Raji (cell line): ENCODE measurements around the gene BLOC1S5.

Experiments used
- POLR2A ChIP-seq: IDR thresholded peaks from 2 replicates; pipeline ENCODE4 v1.6.1; 2011; ENCODE audit warnings: low read depth, low read length, control low read depth; ENCODE audit not compliant: insufficient read depth

BLOC1S5 gene

GRCh38 chr6:7997286-7997685, 66.9 kb downstream of the BLOC1S5 start:
- TF ChIP-seq POLR2A, result no peak

DNA sequence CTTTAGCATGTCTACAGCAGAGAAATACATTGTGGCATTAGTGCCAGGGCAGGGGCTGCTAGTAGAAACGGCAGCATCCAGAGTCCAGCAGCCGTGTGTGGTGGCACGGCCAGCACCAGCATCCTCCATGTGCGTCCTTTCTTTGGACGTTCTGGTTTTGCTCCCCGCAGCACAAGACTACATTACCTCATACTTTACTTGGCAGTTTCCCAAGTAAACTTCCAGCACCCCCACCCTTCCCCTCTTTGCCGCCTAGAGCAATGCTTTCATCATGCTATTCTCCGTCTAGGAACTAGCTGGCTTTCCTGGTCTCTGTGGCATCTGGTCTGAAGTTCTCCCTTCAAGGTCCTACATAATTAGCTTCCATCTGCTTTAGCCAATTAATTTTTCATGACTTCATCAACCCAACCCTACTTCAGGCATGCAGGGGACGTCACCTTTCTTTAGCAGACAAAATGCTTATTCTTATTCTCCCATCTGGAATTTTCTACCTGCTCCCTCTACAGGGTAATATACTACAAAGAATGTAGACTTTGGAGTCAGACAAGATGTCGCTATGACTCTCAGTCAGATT, 67.6 kb downstream of the BLOC1S5 start:
- TF ChIP-seq POLR2A, result no peak

DNA sequence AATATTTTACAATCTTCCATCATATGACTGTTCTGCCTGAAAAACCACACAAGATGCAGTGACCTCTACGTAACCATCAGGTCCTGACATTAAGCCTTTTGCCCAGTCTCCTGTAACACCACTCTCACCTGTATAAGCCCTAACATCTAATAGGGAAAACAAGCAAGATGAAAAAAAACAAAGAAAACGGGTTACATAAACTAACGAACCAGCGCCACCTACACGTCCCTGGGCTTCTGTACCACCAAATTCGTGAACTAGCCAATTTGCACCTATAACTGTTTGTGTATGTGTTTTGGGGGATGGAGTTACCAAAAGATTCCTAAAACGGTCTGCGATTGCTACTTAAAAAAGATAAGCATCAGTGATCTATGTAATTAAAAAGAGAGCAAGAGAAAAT, 70.2 kb downstream of the BLOC1S5 start:
- no peak for TF ChIP-seq POLR2A

- TF ChIP-seq POLR2A, result no peak
Observed at GRCh38 chr6:7993399-7993798, 70.8 kb downstream of the BLOC1S5 start.

DNA sequence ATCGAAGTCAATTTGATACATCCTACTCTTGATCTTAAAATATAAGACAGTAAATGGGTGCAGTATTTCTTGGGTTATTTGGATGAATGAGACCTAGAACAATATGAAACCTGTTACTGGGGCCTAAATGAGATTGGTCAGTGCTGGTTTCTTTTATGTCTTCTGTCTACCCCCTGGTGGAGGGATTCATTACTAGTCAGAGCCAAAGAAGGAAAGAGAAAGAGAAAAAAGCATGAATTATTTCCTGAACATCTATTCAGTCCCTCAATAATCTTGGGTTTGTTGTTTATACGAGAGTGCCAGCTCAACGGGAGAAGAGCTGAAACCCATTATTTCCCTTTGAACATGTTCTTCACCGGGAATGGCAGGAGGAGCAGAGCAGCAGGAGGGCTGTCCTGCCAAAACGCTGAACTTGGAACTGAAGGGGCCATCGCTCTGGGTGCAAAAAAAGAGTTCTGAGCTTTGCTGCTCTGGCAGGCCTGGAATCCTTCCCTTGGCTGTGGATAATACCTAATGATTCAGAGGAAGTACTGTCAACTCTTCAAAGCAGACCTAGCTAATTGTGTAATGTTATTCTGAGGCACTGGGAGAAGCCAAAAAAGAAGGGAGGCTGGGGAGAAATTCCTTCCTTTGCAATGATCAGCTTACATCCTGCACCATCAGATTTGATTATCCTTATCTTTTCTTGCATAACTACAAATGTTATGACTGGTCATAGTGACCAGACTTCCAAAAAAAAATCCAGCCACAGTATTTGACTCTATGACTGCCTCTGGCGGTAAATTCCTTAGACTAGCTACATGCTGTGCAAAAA, 72.0 kb downstream of the BLOC1S5 start:
- TF ChIP-seq POLR2A, result no peak

- TF ChIP-seq POLR2A, result no peak
Observed at GRCh38 chr6:7991536-7991935, 72.7 kb downstream of the BLOC1S5 start.

- no peak for TF ChIP-seq POLR2A
Observed at GRCh38 chr6:7986219-7986618, 78.0 kb downstream of the BLOC1S5 start.

DNA sequence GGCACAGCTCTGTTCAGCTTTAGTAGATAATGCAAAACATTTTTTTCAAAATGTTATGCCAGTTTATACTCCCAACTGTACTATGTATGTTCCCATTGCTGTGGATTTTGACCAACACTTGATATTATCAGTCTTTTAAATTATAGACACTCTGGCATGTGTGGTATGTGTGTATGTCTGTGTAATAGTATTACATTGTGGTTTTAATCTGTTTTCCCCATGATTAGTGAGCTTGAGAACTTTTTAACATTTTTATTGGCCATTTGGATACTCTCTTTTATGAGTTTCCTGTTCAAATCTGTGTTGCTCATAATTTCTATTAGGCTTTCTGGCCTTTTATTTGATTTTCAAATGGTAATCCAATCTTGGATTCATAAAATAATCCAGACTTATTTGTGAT, 84.4 kb downstream of the BLOC1S5 start:
- no peak for TF ChIP-seq POLR2A

- no peak for TF ChIP-seq POLR2A
Observed at GRCh38 chr6:7978736-7979135, 85.5 kb downstream of the BLOC1S5 start.

DNA sequence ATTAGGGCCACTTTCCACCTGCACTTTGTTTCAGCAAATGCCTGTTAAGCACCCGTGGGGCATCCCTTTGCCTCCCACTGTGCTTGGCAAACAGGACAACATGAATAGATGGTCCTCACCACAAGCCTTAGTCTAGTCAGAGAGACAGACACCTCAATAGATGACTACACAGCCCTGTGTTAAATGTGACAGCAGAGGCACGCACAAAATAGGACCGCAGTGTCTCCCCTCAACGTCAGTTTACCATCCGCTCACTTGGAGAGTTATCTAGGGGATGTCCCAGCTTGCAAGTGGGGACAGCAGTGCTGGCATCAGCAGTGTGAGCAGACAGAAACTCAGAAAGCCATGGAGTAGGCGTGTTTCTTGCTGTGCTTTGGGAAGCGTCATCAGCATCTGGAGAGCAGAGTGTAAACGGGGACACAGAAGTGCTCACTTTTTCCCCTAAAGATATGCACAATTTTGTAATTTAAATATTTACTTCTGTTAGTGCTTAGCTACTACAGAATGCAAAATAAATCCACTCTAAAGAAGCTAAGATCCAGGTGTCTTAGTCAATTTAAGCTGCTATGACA, 87.6 kb downstream of the BLOC1S5 start:
- TF ChIP-seq POLR2A, result no peak

DNA sequence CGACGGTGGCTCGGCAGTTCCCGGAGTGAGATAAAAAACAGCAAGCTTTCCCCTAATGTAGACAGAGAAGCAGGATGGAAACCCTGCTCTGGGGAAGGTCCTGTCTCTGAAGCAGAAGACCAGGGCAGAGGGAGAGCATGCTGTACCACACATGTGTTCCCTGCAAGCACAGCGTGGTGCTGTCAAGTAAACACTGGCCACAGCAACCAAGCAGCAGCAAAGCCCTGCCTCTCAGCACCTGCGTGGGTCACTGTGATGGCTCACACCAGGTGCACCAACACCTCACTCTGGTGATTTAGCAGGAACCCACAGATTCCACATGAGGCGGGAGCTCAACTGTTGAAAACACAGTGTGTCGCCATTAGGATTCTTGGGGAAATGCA, 88.4 kb downstream of the BLOC1S5 start:
- no peak for TF ChIP-seq POLR2A

DNA sequence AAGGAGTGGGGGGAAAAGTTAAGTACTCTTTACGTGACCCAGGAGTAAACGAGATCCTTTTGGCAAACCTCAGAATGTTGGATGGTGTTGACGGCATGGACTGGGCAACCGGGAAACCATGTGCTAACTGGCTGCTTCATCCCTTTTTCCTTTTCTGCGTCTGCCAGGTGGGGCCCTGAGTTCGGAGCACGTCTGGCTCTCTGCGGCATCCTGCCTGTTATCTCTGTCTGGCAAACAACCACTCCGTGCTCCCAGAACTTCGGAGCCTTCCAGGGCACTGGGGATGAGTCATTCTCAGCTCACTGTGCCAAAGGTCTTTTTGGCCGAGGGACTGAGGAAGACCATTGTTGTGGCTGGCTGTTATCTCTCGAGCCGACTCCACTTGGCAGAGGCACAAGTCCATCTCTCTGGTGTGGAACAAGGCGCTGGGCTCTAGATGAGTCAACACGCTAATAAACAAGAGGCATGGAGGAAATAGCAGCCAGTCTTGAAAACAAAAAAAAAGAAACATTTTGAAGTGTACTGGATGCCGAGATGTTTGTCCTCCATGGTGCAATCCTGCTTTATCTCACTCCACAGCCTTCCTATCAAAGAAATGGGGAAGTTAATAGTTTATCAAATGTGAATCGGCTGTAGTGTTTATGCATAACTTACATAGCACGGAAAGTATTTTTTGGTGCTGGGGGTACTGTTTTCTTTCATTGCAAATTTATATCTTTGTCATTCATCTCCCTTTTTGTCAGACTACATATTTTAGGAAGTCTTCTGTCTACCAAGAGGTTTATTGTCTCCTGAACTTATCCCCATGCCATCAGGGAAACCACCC, 89.0 kb downstream of the BLOC1S5 start:
- no peak for TF ChIP-seq POLR2A

DNA sequence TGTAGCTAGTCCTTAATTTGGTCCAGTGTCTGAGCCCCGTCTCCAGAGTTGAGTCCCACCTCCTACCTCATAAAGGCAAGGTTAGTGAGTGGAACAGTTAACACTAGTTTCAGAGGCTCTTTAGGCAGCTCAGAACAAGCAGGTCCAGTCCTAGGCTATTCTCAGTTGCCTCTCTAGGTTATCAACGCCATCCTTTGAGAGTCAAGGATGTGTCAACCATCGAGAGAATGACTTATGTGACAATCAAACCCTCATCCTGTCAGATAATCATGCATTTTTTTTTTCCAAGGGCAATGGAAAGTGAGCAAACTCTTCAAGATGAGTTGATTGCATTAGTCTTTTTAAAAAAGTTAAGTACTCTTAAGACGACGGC, 89.6 kb downstream of the BLOC1S5 start:
- no peak for TF ChIP-seq POLR2A

GRCh38 chr6:7973584-7973983, 90.6 kb downstream of the BLOC1S5 start:
- no peak for TF ChIP-seq POLR2A

GRCh38 chr6:7971499-7971898, 92.7 kb downstream of the BLOC1S5 start:
- TF ChIP-seq POLR2A, result no peak

DNA sequence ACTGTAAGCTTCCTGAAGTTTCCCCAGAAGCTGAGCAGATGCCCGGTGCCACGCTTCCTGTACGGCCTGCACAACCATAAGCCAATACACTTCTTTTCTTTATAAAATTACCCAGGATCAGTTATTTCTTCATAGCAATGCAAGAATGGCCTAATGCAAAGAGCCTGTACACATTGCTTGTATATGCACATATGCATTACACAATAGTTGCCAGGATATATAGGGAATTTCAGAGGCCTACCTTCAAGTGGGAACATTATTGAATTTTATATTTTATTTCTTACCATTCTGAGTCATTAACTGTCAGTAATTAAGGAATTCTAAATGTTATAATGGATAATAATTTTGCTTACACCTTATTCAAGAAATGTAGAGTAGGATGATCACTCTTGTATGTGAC, 93.6 kb downstream of the BLOC1S5 start:
- no peak for TF ChIP-seq POLR2A
